ENCODE results near the gene STAG3. TPM values are rescaled to one million over a fixed set of nuclear protein-coding genes. Genes with fewer than 3 reads are reported as not detected.

STAG3 gene
- total and polyA plus RNA-seq, 9 of the 15 experiments (the other 6 are each of a cell fraction or from before 2014, with no cell fraction given), result 0.54 to 2.5 (median 1.7) TPM

- TF ChIP-seq MNT (conservative IDR thresholded peaks at IDR 0.05) (no peak), ZBTB8A (IDR thresholded peaks at IDR 0.05; ENCODE audit: partially characterized antibody) (no peak), NFXL1 (CRISPR knock-in tag; IDR thresholded peaks at IDR 0.05) (no peak), MCM7 (IDR thresholded peaks at IDR 0.05) (no peak), PHF20 (IDR thresholded peaks at IDR 0.05; ENCODE audit: partially characterized antibody) (no peak)
Observed at GRCh38 chr7:100198266-100198665, 20.5 kb downstream of the STAG3 start (continued).

GRCh38 chr7:100200693-100201092, 23.0 kb downstream of the STAG3 start:
- no peaks in the 10 kb centered on the region for H3K36me3 ChIP-seq (ENCODE audit: control insufficient read depth, insufficient read depth, low read length)
- FAIRE-seq (no peak), ATAC-seq (no peak; the same call in 2 of the 3 replicates), DNase-seq (ENCODE audit: extremely low read depth in 1 of 4, low spot score in 3 of 4) (no peak)
- TF ChIP-seq ZNF395 (CRISPR knock-in tag; IDR thresholded peaks at IDR 0.05) (peak; percentile 8; the same call in 1 of the 2 replicates), CBX1 (IDR thresholded peaks at IDR 0.05; ENCODE audit: low read depth) (no peak)
- 43% methylated on average over 11 of the region's 11 CpGs for whole genome bisulfite sequencing (ENCODE audit: insufficient coverage, low coverage, missing lambda C conversion rate)
- peak overlapping the region in 1 of 2 experiments; percentile 84; a peak in 2 of 4 replicates for H3K9ac ChIP-seq (ENCODE audit: insufficient read depth in 1 of 2, low read depth in 2 of 2, low read length in 2 of 2)
- H3K4me1 ChIP-seq (replicated peaks in 1 of 2; ENCODE audit: control insufficient read depth in 2 of 2, insufficient read depth in 2 of 2, low read length in 2 of 2), result peaks cover 17 to 24% of the 10 kb centered on the region in 2 experiments; a peak in 4 of 5 replicates
- no peaks in the 10 kb centered on the region for H3K79me2 ChIP-seq (ENCODE audit: control insufficient read depth, insufficient read depth, low read length)
- H2AFZ ChIP-seq (ENCODE audit: low read depth, low read length), result no peak overlapping the region; the same call in 1 of the 2 replicates
- no peaks in the 10 kb centered on the region for H3K9me1 ChIP-seq (ENCODE audit: control insufficient read depth, insufficient read depth, low read length)
- no peaks in the 10 kb centered on the region for H4K20me1 ChIP-seq (replicated peaks; ENCODE audit: control insufficient read depth, insufficient read depth, low read length)
- H3K27ac ChIP-seq (ENCODE audit: extremely low read depth, low read depth, low read length), result no peak overlapping the region
- intact Hi-C loops (cut with micrococcal nuclease) (no loop called here), in situ Hi-C loops (cut with MboI) (no loop called here)
- no peak overlapping the region for H3K4me3 ChIP-seq
- ChIA-PET CTCF (ENCODE audit: low intra/inter-chr PET ratio) (no interaction called here), POLR2A (interaction anchor here (1.3 to 3.8 kb wide), 4 partner anchors 8 to 68 kb away, joined by 5 to 14 read pairs (median 13); no protein-coding TSS in a partner anchor)
- BruUV-seq (replicated peaks), result no TSS peak
- H3K27me3 ChIP-seq (ENCODE audit: control insufficient read depth in 2 of 2, insufficient read depth in 2 of 2, low read length in 2 of 2), result no peaks in the 10 kb centered on the region
- no peaks in the 10 kb centered on the region for H3K9me3 ChIP-seq (replicated peaks; ENCODE audit: control insufficient read depth, insufficient read depth, low read depth, low read length)
- peak overlapping the region; percentile 94; the same call in 1 of the 2 replicates for H3K4me2 ChIP-seq (ENCODE audit: insufficient read depth, low read length)

Measured in K562 (cell line).